ENCODE results near the gene SSTR4. TPM values are rescaled to one million over a fixed set of nuclear protein-coding genes. Genes with fewer than 3 reads are reported as not detected.

The SSTR4 gene
- total RNA-seq, 1 experiment from 2014 or later: not detected

GRCh38 chr20:23078351-23079015, 43.4 kb downstream of the SSTR4 start:
- no peaks in the 10 kb centered on the region for H3K9me3 ChIP-seq (ENCODE audit: control insufficient read depth in 1 of 2, insufficient read depth in 1 of 2, low read depth in 1 of 2, low read length in 2 of 2)
- H3K79me2 ChIP-seq (ENCODE audit: insufficient read depth, low read length): no peaks in the 10 kb centered on the region
- POLR2A ChIA-PET: no interaction called here
- H3K4me3 ChIP-seq (replicated peaks in 1 of 2; ENCODE audit: low read depth in 1 of 2, low read length in 2 of 2): no peak overlapping the region
- H3K9me2 ChIP-seq (ENCODE audit: insufficient read depth): no peaks in the 10 kb centered on the region
- H3K4me1 ChIP-seq (ENCODE audit: control insufficient read depth in 1 of 2, insufficient read depth in 2 of 2, low read length in 2 of 2): no peaks in the 10 kb centered on the region
- H2AFZ ChIP-seq (ENCODE audit: low read depth, low read length, poor library complexity, severe bottlenecking): no peak overlapping the region
- RAD21 ChIA-PET (ENCODE audit: low non-redundant PET in 1 of 2, low total read pairs in 2 of 2, uncharacterized antibody in 2 of 2, unreplicated experiment in 2 of 2): no interaction called here
- BruUV-seq (replicated peaks): no TSS peak
- no peak overlapping the region for H3K27ac ChIP-seq (ENCODE audit: low read depth, low read length)
- peaks cover 13% of the 10 kb centered on the region for H3K27me3 ChIP-seq (ENCODE audit: insufficient read depth, low read length)
- intact Hi-C loops (cut with micrococcal nuclease): loop anchor here (1.0 kb wide), 1 partner anchor 387 kb away; no protein-coding TSS in a partner anchor
- no peaks in the 10 kb centered on the region for H4K20me1 ChIP-seq (ENCODE audit: insufficient read depth)
- no peaks in the 10 kb centered on the region; a peak in 1 of 4 replicates for H3K36me3 ChIP-seq (ENCODE audit: control insufficient read depth in 1 of 2, insufficient read depth in 2 of 2, low read length in 2 of 2)
- no peak overlapping the region for H3K9ac ChIP-seq (ENCODE audit: low read length)
- no peak overlapping the region for H3K4me2 ChIP-seq (ENCODE audit: low read length)
- CTCF ChIA-PET: interaction anchor here (1.0 kb wide), 1 partner anchor 104 kb away, joined by 3 read pairs; no protein-coding TSS in a partner anchor
- TF ChIP-seq EZH2phosphoT487 (IDR thresholded peaks at IDR 0.05; ENCODE audit: borderline replicate concordance) (no peak), EZH2 (IDR thresholded peaks at IDR 0.05) (no peak), ELF1 (IDR thresholded peaks at IDR 0.05; ENCODE audit: borderline replicate concordance, low read depth) (no peak), CTCF (IDR thresholded peaks at IDR 0.05 in 2 of 3, conservative IDR thresholded peaks at IDR 0.05 in 1 of 3; ENCODE audit: borderline replicate concordance in 1 of 3, insufficient read depth in 1 of 3, low read depth in 2 of 3, low read length in 2 of 3) (no peak), REST (IDR thresholded peaks at IDR 0.05; ENCODE audit: low read depth) (no peak), ATF3 (IDR thresholded peaks at IDR 0.05) (no peak), EGR1 (IDR thresholded peaks at IDR 0.05; ENCODE audit: low read depth) (no peak), SRF (IDR thresholded peaks at IDR 0.05; ENCODE audit: low read depth) (no peak), SP1 (IDR thresholded peaks at IDR 0.05; ENCODE audit: low read depth) (no peak), POLR2A (IDR thresholded peaks at IDR 0.05; ENCODE audit: borderline replicate concordance, extremely low read depth, insufficient read depth, insufficient read length) (no peak), JUND (IDR thresholded peaks at IDR 0.05) (no peak), CEBPB (IDR thresholded peaks at IDR 0.05; ENCODE audit: low read depth) (no peak)
- ATAC-seq: no peak
- no peak for DNase-seq (ENCODE audit: low read depth, low spot score)

All from HCT116 (cell line).